AG20443 (cell line): Measurements from ENCODE around the gene KDELR1.

Experiments used
- DNase-seq: peaks from one replicate; pipeline ENCODE4 v3.0.0; 2012; ENCODE audit warnings: low spot score, mixed read lengths

Gene KDELR1

DNA sequence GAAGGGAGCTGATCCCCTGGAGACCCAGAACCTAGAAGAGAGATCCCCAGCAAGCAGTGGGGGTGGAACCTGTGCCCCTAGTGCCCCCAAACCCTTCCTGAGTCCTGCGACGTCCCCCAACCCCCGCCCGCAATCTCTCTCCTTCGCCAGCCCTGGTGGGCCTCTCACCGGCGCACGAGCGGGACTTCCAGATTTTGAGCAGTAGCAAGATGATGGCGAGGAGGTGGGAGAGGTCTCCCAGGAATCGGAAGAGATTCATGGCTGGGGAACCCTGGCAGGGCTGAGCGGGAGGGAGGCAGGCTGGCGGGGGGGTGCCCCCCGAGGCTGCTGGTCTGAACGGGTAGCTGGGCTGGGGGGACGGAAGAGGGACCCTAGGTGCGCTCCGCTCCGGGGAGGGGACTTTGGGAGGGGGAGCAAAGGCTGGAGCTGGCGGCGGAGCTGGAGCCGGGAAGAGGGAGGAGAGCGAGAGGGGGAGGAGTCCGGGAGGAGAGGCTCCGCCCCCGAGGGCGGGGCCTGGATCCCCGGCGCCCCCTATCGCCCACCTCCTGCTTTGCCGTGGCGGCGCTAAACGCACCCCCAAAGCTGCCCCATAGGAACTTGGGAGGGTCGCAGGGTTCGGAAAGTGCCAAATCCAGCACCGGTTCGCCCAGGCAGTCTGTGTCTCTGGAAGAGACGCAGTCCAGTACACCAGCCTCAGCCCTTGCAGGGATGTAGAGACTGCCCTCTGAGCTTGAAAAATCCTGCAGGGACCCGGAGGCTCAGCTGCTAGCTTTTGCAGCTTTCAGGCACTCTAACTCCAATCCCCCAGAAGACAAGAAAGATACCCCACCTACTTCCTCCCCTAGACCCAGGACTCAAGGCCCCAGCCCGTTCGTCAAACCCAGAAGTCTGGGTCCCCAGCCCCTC, at the start of gene KDELR1:
TSS of gene KDELR1 (minus strand) at position 452 of the 906 bp plus-strand sequence. CDS start at position 259, 193 bp downstream.
- DNase-seq: peak; percentile 95

DNA sequence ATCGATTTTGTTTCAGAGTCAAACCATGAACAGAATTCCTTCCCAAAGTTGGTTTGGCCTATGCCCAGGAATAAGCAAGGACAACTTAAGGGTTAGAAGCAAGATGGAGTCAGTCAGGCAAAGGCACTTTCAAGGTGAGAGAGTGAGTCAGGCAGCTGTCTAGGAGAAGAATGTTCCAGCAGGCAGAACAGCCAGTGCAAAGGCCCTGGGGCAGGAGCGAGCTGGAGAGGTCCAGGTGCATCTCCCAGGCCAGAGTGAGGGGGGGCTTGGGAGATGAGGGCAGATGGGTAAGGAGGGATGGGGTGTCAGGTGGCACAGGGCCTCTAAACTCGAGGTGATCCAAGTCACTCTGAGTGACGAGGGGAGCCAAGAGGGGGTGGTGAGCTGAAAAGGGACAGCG, 45.2 kb upstream of the KDELR1 start:
- no peak for DNase-seq

DNA sequence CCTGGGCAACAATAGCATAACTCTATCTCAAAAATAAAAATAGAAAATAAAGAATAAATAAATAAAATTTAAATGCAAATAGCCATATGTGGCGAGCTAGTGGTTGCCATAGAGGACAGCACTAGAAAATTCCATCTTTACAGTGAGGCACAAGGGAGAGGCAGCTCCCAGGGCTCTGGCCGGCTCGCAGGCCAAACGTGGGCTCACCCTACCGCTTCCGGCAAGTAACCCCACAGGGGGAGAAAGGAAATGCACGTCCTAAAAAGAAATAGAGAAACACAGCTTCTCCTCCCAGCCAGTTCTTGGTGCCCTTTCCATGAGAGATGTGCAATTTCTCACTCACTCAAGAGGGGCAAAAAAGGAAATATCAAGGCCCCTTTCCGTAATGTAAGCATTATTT, 42.0 kb upstream of the KDELR1 start:
- no peak for DNase-seq

DNA sequence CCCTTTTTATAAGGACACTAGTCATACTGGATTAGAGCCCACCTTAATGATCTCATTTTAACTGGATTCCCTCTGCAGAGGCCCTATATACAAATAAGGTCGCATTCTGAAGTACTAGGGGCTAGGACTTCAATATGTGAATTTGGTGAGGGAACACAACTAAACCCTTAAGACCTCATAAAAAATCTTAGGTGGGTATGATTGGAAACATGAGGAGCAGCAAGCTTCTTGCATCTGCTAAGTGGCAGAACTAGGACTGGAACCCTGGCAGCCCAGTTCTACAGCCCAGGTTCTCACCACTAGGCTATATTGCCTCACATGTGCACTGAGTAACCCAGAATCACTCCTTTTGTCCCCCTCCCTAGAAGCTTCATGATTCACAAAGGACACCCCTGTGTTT, 37.3 kb upstream of the KDELR1 start:
- no peak for DNase-seq

DNA sequence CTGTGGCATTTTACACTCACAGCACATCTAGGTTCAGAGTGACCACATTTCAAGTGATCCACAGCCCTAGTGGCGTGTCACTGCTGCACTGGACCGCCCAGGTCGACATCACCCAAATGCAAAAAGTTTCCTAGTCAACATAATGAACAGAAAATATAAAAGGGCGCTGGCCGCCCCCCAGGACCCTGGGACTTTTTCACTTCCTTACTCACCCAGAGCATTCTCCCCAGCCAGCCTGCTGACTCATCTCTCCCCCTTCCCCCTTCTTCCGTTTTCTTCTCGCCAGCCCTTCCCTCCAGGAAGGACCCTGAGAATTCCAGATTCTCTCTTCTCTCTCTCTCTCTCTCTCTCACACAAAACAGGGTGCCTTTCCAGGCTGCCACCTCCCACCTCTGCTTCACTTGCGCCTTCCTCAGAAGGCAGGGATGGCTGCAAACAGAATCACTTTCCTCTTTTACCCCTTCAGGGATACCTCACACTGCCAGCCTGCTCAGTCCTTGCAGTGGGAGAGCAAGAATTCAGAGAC, 33.4 kb upstream of the KDELR1 start:
- peak; percentile 61 for DNase-seq

DNA sequence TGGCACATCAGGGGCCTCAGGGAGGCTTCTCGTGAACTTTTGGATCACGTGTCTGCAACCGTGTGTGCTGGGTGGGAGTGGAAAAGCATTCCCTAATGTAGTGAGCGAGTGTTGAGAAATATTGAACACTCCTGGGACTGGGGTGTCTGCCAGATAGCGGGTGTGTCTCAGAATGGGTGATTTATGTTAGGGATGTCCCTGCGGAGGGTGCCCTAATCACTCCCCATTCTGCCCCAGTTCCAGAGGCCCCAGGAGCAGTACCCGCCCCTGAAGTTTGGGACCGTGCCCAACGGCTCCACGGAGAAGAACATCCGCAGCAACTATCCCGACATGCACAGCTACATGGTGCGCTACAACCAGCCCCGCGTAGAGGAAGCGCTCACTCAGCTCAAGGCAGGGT, 30.2 kb upstream of the KDELR1 start:
- DNase-seq: no peak

DNA sequence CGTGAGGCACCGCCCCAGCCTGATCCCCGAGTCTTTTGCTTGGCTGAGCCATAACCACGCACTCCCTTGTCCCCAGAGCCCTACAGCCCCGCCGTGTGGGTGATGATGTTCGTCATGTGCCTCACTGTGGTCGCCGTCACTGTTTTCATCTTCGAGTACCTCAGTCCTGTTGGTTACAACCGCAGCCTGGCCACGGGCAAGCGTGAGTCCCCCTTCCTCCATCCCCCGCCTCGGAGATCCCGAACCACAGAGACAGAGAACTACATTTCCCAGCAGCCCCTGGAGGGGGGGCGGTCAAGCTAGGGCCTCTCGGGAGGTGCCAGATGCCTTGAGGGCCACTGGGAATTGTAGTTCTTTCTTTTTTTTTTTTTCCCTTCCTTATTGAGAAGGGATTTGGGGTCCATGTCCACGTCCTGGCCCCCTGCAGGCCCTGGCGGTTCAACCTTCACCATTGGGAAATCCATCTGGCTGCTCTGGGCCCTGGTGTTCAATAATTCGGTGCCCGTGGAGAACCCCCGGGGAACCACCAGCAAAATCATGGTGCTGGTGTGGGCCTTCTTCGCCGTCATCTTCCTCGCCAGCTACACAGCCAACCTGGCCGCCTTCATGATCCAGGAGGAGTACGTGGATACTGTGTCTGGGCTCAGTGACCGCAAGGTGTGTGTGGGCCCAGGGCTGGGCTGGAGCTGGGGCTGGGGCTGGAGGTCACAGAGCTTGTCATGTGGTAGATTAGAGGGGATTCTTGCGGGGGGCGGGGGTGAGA, 28.0 kb upstream of the KDELR1 start:
- peak; percentile 58 for DNase-seq

DNA sequence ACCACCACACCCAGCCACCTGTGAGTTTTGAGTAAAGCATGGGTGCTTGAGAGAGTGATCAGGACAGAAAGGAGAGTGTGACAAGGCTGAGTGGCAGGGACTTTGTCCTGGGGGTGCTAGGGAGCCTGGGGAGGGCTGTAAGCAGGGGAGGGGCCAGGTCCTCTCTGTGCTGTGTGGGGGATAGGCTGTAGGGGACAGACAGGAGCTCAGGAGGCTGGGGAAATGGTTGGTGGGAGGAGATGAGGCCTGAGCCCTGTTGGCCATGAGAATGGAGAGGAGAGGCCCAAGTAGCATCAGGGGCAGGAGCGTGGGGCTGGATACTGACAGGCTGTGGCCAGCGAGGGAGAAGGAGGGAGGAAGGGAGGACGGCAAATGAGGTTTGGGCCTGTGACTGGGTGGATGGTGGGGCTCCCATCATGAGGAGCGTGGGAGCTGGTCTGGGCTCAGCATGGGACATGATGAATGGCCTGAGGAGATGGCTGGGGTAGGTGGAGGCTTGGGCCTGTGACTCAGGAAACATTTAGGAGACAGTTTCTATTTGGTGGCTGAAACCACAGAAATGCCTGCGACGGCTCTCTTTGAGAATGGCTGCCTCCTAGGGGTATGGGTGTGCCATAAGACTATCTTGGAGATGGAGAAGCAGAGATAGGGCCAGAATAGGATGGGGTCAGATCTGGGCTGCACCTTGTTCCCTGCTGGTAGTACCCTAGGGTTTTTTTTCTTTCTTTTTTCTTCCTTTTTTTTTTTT, 27.1 kb upstream of the KDELR1 start:
- peak; percentile 63 for DNase-seq

DNA sequence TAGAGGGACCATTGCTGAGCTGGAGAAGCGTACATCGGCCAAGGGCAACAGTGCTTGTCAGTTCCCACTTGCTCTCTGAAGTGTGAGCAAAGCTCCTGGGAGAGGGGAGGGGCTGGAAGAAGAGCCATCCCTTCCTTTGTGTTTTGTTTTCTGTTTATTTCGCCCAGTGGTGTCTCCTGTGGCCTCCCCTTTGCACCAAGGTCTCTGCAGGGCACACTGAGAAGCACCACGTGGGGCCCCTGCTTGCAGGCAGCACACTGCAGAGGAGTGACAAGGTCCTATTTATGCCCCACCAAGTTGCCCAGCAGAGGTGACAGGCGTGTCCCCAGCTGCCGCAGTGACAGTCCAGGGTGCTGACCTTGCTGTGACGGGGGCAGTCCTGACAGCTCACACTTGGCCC, 26.1 kb upstream of the KDELR1 start:
- no peak for DNase-seq

DNA sequence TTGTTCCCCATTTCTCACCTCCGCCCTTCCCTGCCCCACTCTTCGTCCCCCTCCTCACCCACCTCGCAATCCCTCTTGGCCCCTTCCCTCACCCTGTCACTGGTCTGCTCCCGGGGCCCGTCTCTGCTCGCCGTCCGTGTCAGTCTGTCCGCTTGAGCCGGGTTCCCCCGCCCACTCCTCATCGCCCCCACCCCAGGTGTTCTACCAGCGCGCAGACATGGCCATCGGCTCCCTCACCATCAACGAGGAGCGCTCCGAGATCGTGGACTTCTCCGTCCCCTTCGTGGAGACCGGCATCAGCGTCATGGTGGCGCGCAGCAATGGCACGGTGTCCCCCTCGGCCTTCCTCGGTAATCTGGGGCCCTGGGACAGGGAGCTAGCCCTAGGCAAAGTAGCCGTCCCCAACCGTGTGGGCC, 24.5 kb upstream of the KDELR1 start:
- no peak for DNase-seq

DNA sequence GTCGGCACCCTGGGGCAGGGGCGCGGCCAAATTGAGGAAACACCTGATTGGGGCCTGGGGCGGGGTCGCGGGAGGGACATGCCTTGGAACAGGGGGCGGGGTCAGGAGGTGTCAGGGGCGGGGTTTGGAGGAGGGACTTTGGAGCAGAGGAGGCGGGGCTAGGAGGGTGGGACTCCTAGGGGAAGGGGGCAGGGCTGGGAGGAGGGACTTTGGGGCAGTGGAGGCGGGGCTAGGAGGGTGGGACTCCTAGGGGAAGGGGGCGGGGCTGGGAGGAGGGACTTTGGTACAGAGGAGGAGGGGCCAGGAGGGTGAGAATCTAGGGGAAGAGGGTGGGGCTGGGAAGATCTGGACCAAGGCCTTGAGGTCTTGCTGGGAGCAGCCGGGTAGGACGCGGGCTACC, 24.0 kb upstream of the KDELR1 start:
- DNase-seq: peak; percentile 54

DNA sequence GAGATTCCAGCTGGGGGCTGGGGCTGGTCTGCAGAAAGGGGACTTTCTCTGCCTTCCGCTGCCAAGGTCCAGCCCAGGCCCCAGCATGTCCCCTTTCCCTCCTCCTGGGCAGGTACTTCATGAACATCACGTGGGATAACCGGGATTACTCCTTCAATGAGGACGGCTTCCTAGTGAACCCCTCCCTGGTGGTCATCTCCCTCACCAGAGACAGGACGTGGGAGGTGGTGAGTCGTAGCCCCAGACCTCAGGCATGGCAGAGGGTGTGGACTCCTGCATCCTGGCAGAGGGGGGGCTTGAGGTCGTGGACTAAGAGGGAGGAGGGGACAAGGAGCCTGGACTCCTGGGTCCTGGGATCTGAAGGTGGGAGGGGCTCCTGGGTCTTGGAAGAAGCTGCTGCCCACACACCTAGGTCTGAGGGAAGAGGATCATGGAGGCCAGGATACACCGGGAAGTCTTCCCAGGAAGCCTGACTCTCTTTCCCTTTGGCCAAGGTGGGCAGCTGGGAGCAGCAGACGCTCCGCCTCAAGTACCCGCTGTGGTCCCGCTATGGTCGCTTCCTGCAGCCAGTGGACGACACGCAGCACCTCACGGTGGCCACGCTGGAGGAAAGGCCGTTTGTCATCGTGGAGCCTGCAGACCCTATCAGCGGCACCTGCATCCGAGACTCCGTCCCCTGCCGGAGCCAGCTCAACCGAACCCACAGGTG, 22.7 kb upstream of the KDELR1 start:
- DNase-seq: peak; percentile 49

DNA sequence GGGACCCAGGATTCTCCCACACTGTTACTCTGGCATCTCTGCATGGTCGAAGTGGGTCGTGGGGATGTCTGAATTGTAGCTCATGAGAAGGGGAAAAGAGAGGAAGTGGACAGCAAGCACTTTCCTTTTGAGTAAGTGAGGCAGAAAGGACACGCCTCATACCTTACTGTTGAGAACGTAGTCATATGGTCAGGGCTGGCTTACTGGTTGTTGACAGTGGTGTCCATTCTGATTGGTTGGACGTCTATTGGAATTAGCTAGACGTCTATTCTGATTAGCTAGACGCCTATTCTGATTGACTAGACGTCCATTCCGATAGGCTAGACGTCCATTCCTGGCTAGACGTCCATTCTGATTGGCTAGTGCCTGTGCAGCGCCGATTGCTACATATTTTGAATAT, 14.5 kb upstream of the KDELR1 start:
- no peak for DNase-seq

DNA sequence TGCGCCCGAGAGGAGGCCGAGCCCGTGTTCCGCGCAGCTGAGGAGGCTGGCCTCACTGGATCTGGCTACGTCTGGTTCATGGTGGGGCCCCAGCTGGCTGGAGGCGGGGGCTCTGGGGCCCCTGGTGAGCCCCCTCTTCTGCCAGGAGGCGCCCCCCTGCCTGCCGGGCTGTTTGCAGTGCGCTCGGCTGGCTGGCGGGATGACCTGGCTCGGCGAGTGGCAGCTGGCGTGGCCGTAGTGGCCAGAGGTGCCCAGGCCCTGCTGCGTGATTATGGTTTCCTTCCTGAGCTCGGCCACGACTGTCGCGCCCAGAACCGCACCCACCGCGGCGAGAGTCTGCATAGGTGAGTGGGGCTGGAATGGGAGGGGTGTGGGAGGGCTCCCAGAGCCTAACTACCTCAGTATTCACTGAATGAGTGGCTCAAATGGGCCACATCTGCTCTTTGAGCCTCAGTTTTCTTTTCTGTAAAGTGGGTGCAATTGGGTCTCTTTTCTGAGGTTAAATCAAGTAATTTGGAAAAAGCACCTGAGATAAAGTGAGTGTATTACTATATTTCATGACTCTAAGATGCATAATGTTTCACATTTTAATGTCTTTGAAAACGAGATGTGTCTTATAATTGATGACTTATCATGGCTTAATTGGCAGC, 13.8 kb upstream of the KDELR1 start:
- no peak for DNase-seq

DNA sequence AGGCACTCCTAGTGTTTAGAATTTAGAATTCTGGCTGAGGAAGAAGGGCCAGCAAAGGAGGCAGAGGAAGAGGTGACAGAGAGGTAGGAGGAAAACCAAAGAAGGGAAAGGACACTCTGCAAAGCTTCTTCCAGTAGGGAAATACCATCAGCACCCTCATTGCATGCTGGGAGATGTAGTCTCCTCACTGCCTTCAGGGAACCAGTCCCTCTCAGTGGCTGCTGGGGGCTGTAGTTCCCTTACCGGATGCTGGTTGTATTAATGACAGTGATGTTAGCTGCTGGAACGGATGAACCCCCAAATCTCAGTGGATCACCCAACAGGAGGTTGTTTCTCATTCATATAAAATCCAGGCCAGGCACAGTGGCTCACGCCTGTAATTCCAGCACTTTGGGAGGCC, 12.3 kb upstream of the KDELR1 start:
- DNase-seq: peak; percentile 58

DNA sequence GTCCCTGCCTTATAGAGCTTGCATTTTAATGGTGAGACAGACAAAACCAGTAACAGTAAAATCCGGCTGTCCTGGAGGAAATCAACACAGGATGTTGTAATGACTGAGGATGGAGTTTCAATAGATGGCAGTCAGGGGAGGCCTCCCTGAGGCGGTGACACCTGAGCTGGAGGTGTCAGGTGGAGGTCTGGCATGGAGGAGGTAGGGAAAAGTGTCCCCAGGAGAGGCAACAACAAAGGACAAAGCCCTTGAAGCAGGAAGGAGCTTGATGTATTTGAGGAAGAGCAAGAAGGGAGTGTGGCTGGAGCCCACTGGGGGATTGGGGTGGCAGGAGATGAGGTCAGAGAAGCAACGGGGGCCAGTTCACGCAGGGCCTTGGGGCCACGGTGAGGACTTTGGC, 9.9 kb upstream of the KDELR1 start:
- no peak for DNase-seq

DNA sequence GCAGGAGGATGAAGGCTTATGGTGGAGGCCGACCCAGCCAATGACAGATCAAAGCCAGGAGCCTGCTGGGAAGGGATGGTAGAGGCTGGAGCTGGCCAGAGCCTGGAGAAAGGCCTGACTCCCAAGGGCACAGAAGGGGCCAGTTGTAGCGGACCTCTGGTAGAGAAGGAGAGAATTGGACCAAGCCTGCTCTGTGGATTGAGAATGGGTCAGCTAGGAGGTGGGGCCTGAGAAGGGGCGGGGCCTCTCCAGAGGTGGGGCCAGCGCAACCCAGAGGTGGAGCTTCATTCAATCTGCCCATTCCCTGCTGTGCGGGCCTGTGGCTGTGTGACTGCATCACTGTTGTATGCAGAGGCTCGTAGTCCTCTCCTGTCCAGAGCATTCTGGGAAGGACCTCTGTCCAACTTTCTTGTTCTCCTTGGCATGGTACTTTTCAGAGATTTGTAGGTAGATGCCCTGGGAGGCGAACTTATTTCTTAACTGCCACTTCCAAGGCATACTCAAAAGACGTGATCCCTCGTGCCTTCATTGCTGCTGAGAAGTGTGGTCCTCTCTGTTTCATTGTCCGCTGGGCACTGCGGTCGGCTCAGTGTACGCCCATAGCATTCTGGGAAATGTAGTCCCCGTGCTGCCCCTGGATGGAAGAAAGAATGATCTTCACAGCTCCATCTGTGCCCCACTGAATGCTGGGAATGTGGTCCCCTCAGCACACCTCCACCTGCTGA, 8.8 kb upstream of the KDELR1 start:
- DNase-seq: peak; percentile 92

DNA sequence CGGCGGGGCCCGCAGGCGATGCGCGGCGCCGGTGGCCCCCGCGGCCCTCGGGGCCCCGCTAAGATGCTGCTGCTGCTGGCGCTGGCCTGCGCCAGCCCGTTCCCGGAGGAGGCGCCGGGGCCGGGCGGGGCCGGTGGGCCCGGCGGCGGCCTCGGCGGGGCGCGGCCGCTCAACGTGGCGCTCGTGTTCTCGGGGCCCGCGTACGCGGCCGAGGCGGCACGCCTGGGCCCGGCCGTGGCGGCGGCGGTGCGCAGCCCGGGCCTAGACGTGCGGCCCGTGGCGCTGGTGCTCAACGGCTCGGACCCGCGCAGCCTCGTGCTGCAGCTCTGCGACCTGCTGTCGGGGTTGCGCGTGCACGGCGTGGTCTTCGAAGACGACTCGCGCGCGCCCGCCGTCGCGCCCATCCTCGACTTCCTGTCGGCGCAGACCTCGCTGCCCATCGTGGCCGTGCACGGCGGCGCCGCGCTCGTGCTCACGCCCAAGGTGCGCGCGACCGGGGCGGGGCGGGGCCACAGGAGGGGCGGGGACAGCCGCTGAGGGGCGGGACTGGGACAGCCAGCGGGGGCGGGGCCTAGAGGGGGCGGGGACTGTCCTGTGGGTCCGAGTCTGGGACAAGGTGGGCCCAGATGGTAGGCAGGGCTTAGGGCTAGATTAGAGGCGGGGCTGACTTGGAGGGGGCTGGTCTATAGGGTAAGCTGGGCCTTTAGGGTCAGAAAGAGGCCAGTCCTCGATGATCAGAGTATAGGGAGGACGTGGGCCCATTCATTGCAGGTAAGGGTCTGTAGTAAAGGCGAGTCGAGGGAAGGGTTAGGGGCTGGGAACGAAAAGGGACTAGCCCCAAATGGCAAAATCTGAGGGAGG, 7.3 kb upstream of the KDELR1 start:
- DNase-seq: peak; percentile 92

DNA sequence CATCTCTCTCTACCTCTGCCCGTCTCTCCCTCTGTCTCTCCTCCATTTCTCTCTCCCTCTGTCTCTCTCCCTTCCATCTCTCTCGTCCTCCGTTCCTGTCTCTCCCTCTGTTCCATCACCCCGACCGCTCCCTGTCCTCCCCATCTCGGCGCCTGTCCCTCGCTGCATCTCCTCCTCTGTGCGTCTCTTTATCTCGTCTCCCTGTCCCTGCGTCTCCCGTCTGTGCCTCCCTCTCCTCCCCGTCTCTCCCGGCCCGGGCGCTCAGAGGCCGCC, 6.7 kb upstream of the KDELR1 start:
- DNase-seq: no peak
